HG03039 (cell line): ENCODE results near the gene TNFAIP3.
"Not testable (repeated sequence)": the region's sequence is repeated elsewhere in the genome, so short reads cannot be mapped to it uniquely, and the experiment has no call there.

ENCODE experiments used
- ATAC-seq: cut with Tn5 transposase; IDR thresholded peaks from one replicate; pipeline ENCODE4 v1.9.1; 2021; ENCODE audit warnings: mild to moderate bottlenecking, moderate library complexity; ENCODE audit not compliant: unreplicated experiment

TNFAIP3 gene

DNA sequence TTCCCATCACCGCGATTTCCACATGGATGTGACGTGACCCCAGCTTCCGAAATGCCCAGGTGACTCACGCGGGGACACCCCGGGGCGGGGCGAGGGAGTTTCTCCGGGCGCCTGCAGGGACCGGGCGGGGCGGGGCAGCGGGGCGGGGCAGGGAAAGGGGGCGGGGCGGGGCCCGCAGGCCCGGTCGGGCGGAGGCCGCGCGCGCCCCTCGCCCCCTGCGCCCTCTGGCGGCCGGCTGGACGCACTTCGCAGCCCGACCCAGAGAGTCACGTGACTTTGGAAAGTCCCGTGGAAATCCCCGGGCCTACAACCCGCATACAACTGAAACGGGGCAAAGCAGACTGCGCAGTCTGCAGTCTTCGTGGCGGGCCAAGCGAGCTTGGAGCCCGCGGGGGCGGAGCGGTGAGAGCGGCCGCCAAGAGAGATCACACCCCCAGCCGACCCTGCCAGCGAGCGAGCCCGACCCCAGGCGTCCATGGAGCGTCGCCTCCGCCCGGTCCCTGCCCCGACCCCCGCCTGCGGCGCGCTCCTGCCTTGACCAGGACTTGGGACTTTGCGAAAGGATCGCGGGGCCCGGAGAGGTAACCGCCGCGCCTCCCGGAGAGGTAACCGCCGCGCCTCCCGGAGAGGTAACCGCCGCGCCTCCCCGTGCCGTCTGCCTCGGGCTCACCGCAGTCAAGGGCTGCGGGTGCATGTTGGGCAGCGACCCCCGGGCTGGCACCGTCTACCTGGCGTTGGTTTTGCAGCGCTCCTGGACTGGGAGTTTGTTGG lies at the start of gene TNFAIP3:
TSS of gene TNFAIP3 (plus strand) at position 346 of the 771 bp plus-strand sequence. CDS start 3,969 bp downstream, outside the sequence.
- peak; percentile 58 for ATAC-seq

DNA sequence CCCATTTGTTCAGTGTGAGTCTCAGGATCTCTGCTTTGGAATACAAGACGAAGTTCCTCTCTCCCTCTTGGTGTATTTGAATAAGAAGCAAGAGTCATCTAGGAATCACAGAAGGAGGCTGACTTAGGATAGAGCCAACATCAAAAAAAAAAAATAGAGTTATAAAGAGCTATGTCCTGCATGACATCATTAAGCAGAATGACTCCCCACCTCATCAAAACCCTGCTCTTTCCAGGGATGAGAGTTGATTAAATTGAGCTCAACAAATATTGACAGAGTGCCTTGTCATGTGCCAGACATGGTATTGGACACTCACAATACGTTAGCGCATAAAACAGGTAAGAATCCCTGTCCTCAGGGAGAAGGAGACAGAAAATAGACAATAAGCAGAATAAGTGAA lies 48.6 kb upstream of the TNFAIP3 start:
- ATAC-seq = no peak

DNA sequence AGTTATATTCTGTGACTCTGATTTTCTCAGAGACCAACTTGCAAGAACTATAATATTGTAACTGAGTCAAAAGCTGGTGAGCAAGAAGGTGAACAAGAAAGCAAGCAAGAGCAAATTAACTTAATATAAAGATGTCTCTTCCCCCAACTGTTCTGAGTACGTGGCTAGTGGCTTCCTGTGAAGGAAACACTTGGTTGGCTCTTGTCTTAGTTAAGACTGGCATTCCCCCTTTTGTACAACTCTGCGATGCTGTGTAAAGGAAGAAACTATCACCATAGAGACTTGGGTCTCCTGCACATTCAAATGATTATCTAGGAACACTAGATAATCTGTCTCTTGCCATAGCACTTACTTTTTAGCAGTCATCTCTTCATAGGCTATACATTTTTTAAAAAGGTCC lies 47.3 kb upstream of the TNFAIP3 start:
- no peak for ATAC-seq

DNA sequence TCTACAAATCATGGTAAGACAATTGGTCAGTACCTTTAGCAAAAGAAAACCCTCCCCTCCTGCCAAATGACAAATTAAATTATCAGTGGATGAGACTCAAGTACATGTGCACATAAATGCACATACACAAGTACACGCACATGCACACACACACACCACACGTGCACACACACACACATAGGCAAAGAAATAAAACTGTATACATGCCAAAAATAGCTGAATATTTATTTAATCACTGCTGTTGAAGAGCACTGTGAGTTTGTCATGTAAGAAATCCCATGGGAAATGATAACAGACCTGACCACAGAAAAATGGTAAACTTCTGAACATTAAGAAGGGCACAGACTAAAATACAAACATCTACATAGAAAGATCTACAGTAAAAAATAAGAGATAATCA lies 46.6 kb upstream of the TNFAIP3 start:
- ATAC-seq = no peak

DNA sequence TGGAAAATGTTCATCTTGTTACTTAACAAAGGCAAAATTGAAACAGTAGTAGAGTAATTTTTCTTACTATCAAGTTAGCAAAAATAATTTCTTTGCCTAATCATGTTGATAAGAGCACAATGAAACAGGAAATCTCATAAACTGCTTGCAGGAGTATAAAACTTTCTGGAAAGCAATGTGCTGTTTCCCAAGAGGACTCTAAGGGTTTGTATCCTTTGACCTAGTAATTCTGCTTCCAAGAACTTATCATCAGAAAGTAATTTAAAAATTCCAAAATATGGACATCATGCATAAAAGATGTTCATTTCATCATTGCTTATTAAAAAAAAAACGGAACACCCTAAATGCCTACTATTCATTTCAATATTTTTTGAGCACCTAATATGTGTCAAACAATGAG lies 46.1 kb upstream of the TNFAIP3 start:
- ATAC-seq = no peak

DNA sequence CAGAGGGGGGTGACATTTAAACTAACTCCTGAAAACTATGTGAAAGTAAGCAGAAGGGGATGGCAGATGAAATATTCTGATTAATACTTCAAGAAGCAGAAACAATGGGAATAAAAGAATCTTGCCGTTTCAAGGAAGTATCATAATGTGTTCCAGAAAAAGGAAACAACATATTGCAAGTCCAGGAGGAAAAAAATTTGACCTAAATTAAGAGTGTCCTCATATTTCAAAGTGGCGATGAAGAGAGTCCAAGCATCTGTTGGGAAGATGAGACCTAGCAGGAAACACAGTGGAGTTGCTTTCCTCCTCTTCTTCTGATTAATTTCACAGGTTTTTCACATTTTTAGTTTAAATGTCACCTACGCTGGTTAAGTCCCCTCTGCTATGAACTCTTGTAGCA lies 45.6 kb upstream of the TNFAIP3 start:
- no peak for ATAC-seq

DNA sequence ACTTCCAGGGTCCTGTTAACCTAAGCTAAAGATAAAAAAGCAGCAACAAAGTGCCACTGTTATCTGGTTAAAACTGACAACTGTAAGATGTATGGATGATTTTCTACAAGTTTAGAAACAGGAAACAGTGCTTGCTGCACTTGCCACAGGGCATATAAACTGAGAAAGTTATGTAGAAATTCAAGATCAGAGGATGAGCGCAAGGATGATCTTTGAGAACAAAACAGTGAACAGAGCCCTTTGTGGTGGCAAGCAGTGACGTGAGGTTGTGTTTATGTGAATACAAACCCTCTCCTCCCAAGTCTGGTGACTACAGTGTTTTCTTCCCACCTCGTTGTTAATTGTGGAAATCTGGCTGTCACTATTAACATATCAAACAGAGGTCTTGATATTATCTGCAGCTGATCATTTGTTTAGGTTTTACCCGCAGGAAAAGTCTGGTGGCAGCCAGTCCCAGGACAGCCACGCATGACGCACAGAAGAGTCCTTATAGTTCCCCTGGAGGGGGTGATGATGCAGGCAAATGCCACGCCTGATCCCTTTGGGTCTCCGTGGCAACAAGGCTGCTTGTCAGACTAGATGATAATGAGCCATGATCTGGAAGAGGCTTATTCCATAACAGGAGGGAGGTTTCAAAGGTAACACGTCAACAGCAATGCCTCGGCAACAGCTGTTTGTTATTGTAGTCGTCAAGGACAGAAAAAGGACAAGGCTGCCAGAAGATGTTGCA lies 43.1 kb upstream of the TNFAIP3 start:
- no peak for ATAC-seq

DNA sequence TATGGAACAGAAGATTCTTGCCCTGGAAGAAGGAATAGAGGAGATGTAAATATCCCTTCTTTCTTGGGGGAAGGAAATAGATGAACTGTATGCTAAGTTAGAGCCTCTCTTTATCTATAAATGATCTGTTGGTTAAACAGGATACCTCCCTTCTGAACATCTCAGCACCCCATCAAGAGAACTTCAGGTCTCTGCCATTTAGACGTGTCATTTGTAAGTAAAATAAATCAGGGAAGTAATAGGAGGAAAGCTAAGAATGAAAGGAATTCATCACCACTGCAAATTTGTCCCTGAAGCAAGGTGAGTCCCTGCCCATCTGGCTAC lies 42.5 kb upstream of the TNFAIP3 start:
- no peak for ATAC-seq

DNA sequence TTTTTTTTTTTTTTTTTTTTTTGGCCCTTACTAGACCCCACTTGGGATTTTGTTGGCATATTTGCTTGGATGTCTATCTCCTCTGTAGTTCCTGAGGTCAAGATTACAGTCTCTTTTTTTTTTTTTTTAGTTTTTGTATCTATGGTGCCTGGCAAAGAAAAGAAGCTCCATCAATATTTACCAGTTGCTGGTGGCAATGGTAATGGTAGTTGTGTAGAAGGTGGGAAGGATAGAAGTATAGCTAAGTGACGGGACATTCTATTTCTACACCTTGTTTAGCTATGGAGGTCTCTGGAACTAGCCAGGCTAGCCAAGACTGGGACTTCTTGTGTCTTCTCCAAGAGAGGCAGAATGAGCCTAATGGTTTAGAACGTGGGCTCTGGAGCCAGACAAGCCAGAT lies 42.2 kb upstream of the TNFAIP3 start:
- no peak for ATAC-seq

DNA sequence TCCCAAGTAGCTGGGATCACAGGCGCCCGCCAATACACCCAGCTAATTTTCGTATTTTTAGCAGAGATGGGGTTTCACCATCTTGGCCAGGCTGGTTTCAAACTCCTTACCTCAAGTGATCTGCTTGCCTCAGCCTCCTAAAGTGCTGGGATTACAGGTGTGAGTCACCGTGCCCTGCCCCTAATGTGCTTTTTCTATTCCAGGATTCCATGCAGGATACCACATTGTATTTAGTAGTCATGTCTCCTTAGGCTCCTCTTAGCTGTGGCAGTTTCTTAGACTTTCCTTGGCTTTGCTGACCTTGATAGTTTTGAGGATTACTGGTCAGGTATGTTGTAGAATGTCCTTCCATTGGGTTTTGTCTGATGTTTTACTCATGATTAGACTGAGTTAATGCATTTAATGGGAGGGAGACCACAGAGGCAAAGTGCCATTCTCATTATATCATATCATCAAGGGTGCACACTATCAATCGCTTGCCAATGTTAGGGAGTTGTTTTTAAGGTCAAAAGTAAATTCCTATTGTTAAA lies 39.6 kb upstream of the TNFAIP3 start:
- no peak for ATAC-seq

DNA sequence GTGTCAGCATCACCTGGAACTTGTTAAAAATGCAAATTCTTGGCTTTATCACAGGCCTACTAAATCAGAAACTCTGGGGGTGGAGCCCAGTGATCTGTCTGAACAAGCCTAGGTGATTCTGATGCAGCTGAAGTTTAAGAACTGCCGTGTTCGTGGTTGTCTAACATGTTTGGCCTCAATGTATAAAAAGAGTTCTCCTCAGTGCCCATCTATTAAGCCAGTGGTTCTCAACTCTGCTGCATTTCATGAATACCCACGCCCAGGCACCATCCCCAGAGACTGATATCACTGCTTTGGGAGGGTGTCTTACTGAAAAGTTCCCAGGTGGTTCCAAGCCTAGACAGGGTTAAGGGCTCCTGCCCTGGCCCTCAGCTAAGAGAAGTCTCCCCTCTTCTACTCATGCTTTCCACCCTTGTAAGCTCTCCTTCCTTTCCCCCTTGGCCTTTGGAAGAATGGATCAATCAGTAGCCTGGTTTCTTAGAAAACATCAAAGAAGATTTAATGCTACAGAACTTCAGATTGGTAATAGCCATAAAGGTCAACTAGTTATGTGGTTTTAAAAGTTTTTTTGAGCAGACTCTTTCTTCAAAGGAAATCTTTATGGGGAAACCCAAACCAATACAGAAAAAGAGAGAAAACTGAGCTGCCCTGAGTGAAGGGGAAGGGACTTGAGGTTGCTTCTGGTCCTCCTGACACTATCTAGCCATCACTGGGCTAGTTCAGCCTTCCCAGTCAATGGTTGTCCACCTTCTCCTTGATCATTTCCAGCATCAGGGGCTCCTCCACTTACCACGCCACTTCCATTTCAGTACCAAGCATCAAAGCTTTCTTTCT lies 38.9 kb upstream of the TNFAIP3 start:
- peak; percentile 44 for ATAC-seq

DNA sequence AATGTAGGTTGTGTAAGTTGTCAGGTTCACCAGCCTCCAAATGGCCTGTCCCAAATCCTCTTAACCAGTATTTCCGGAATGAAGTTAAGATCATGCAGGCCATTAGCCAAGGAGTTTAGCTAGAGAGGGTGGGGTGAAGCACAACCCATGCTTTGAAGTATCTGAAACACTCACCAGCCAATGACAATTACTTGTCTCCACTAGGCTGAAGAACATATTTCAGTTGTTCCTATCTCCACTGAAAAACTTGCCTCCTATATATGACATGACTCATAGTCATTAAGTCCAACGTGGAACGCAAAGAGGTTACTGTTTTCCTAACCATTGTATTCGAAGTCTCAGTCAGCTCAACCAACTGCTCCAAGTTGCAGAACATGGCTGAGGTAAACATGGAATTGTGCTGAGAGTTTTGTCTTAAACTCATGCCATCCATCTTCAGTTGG lies 37.4 kb upstream of the TNFAIP3 start:
- no peak for ATAC-seq

DNA sequence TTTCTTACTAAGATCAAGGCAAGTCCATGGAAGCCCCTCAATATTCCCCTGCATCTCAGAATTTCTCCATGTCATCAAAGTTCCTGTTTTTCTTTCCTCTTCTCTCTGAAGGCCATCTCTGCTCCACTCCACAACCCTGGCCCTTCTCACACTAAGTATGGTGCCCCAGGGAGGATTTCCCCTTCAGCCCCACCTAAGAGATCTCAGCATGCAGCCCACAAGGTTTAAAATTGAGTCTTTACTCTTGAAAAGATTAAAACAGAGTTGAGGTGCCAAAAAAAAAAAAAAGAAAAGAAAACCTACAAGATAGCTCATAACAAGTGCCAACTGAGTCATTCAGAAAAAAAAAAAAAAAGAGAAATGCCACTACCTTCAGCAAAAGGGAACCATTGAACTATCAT lies 36.5 kb upstream of the TNFAIP3 start:
- ATAC-seq = no peak

DNA sequence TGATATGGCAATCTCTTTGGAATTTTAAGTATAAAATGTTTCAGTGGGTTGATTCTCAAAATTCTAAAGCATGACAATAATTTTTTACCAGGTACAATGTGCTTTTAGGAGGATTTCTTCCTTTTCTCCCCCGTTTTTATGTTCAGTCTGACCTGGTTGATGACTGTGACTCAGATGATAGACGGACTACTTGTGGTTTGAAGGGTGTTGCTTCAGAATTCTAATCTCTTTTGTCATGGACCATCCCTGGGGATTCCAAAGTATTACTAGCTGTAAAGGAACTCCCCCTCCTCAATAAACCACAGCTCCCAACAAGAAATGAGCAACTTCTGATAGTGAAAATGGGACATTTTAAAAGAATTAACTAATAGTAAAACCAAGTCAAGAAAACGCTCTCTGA lies 34.9 kb upstream of the TNFAIP3 start:
- ATAC-seq = no peak

DNA sequence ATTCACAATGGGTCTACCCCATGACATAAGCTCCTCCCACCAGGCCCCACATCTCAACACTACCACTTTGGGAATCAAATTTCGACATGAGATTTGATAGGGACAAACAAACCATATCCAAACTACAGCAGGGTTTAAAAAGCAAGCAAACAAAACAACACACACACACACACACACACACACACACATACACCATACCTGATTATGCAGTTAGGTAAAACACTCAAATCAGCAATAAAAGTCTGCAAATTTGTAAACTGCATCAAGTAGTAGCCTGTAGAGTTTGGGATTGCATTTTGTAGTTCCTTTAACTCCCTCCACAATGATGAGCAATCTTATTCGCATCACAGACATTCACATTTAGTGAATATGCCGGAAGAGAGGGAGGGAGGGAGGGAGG lies 32.6 kb upstream of the TNFAIP3 start:
- ATAC-seq = no peak

DNA sequence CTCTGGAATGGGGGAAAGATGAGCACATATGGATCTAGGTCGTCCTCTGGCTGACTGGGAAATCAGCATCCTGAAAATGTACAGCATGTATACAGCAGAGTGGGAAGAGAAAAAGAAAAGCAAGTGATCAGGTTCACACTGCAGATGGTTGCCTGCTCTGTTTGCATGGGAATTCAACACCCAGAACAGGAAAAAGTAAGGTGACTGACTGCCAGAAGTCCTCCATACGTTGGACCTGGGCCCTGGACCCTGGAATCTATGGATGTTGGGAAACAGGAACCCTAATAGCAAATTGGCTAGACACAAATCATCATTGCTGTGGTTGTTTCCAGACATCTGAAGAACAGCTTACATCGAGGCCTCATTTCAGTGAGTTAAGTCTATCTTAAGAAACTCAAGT lies 30.3 kb upstream of the TNFAIP3 start:
- ATAC-seq = no peak

DNA sequence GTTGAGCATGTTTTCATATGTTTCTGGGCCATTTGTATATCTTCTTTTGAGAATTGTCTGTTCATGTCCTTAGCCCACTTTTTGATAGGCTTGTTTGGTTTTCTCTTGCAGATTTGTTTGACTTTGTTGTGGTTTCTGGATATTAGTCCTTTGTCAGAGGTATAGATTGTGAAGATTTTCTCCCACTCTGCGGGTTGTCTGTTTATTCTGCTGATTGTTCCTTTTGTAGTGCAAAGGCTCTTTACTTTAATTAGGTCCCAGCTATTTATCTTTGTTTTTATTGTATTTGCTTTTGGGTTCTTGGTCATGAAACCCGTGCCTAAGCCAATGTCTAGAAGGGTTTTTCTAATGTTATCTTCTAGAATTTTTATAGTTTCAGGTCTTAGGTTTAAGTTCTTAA lies 29.0 kb upstream of the TNFAIP3 start:
- ATAC-seq = not testable (repeated sequence)

DNA sequence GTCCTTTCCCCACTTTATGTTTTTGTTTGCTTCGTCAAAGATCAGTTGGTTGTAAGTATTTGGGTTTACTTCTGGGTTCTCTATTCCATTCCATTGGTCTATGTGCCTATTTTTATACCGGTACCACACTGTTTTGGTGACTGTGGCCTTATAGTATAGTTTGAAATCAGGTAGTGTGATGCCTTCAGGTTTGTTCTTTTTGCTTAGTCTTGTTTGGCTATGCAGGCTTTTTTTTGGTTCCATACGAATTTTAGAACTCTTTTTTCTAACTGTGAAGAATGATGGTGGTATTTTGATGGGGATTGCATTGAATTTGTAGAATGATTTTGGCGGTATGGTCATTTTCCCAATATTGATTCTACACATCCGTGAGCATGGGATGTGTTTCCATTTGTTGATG lies 28.5 kb upstream of the TNFAIP3 start:
- ATAC-seq = not testable (repeated sequence)

DNA sequence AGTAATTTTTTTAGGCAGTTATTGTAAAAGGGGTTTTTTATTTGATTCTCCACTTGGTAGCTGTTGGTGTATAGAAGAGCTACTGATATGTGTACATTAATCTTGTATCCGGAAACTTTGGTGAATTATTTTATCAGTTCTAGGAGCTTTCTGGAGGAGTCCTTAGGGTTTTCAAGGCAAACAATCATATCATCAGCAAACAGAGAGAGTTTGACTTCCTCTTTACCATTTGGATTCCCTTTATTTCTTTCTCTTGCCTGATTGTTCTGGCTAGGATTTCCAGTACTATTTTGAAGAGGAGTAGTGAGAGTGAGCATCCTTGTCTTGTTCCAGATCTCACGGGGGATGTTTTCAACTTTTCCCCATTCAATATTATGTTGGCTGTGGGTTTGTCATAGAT lies 28.0 kb upstream of the TNFAIP3 start:
- no peak for ATAC-seq

DNA sequence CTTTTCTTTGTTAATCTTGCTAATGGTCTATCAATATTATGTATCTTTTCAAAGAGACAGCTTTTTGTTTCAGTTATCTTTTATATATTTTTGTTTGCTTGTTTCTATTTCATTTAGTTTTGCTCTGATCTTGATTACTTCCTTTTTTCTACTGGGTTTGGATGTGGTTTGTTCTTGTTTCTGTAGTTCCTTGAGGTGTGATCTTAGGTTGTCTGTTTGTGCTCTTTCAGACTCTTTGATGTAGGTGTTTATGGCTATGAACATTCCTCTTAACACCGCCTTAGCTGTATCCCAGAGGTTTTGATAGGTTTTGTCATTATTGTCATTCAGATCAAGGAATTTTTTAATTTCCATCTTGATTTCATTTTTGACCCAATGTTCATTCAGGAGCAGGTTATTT lies 26.8 kb upstream of the TNFAIP3 start:
- no peak for ATAC-seq

DNA sequence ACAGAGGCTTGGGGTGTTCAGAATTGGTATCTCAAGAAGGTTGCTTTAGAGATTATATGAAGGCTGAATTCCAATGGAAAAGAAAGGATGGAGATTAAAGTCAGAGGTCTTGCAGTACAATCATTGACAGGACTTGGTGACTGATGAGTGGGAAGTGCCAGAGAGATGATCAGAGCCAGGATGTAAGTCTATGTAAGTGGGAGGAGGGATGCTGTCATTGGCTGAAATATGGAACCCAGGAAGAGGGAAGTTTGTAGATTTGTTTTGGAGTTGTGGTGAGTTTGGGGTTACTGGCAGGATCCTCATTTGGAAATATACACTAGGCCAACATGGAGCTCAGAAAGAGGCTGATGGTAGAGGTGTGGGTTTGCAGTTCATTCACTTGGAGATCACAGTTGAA lies 23.8 kb upstream of the TNFAIP3 start:
- ATAC-seq = no peak
